H1 (cell line): Measurements from ENCODE around the gene RNF2.

ENCODE experiments used
- POLR2A ChIP-seq, 2 experiments: IDR thresholded peaks; 1 replicate in 1 of 2; 2 replicates in 1 of 2; pipeline ENCODE4 v1.6.1; 2011; ENCODE audit warnings: low read depth in 2 of 2, low read length in 2 of 2, mild to moderate bottlenecking in 2 of 2; ENCODE audit errors: control extremely low read depth in 1 of 2
- POLR2AphosphoS5 ChIP-seq: IDR thresholded peaks from 2 replicates; pipeline ENCODE4 v1.6.1; 2011; ENCODE audit warnings: low read depth, low read length

DNA sequence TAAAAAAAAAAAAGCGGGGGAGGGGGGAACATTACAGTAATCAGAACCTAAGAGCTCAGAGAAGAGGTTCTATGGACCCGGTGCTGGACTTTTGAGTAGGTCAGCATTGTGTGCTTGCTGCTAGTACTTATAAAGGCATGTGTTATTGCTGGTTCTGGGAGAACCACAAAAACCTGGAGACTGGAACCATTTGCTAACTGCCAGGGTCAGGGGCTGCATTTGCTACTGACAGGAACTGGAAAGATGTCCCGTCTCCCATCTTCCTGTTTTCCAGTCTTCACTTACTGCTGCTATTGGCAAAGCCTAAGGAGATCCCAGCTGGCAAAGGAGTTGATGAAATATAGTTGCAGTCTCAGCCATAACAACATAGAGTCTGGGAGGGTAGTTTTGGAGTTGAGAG is 4.3 kb downstream of the RNF2 start:
- TF ChIP-seq POLR2AphosphoS5: no peak
- TF ChIP-seq POLR2A (IDR thresholded peaks at IDR 0.05; ENCODE audit: control extremely low read depth in 1 of 2, low read depth in 2 of 2, low read length in 2 of 2): no peak
